MM.1S (cell line): ENCODE results near the gene CDRT15.
"Not testable (repeated sequence)": the region's sequence is repeated elsewhere in the genome, so short reads cannot be mapped to it uniquely, and the experiment has no call there.

Experiments used
- DNase-seq: peaks from one replicate; pipeline ENCODE4 v3.0.0-alpha.2; 2015
- H2AFZ ChIP-seq: fragments of 300-600 bp; sonication (generic); 2 replicates; pipeline ENCODE4 v1.6.0; 2016; ENCODE audit warnings: antibody characterized with exemption, low read length
- H3F3A ChIP-seq: fragments of 300-600 bp; sonication (generic); 2 replicates; pipeline ENCODE4 v1.6.1; 2016; ENCODE audit warnings: mild to moderate bottlenecking, antibody characterized with exemption, low read length, moderate library complexity, mixed read lengths; ENCODE audit not compliant: insufficient read depth
- H3K27ac ChIP-seq: fragments of 300-600 bp; sonication (generic); 2 replicates; pipeline ENCODE4 v1.5.1; 2016; ENCODE audit warnings: mild to moderate bottlenecking, low read length
- H3K27me3 ChIP-seq: fragments of 300-600 bp; sonication (generic); replicated peaks from 2 replicates; pipeline ENCODE4 v1.6.0; 2016; ENCODE audit warnings: low read length; ENCODE audit not compliant: insufficient read depth
- H3K36me3 ChIP-seq: fragments of 300-600 bp; sonication (generic); replicated peaks from 2 replicates; pipeline ENCODE4 v1.6.1; 2016; ENCODE audit warnings: mild to moderate bottlenecking, low read length, mixed read lengths; ENCODE audit not compliant: insufficient read depth
- H3K4me1 ChIP-seq: fragments of 300-600 bp; sonication (generic); 2 replicates; pipeline ENCODE4 v1.6.1; 2016; ENCODE audit warnings: low read length, mixed read lengths
- H3K4me2 ChIP-seq: fragments of 300-600 bp; sonication (generic); 2 replicates; pipeline ENCODE4 v1.6.0; 2016; ENCODE audit warnings: low read depth, low read length
- H3K4me3 ChIP-seq: fragments of 300-600 bp; sonication (generic); 2 replicates; pipeline ENCODE4 v1.5.1; 2016; ENCODE audit warnings: low read length, mixed read lengths
- H3K79me2 ChIP-seq: fragments of 300-600 bp; sonication (generic); 2 replicates; pipeline ENCODE4 v1.6.1; 2016; ENCODE audit warnings: mixed run types, low read length, mixed read lengths
- H3K9ac ChIP-seq: fragments of 300-600 bp; sonication (generic); 2 replicates; pipeline ENCODE4 v1.6.1; 2016; ENCODE audit warnings: low read length, mixed read lengths
- H3K9me2 ChIP-seq: fragments of 300-600 bp; sonication (generic); replicated peaks from 2 replicates; pipeline ENCODE4 v1.6.1; 2016; ENCODE audit warnings: mild to moderate bottlenecking, low read length, mixed read lengths; ENCODE audit not compliant: insufficient read depth
- H3K9me3 ChIP-seq: fragments of 300-600 bp; sonication (generic); replicated peaks from 2 replicates; pipeline ENCODE4 v1.6.1; 2016; ENCODE audit warnings: mild to moderate bottlenecking, low read length, mixed read lengths; ENCODE audit not compliant: insufficient read depth
- H4K20me1 ChIP-seq: fragments of 300-600 bp; sonication (generic); 2 replicates; pipeline ENCODE4 v1.6.1; 2016; ENCODE audit warnings: mild to moderate bottlenecking, low read length, moderate library complexity, mixed read lengths; ENCODE audit not compliant: insufficient read depth

Gene CDRT15

GRCh38 chr17:14191469-14191868, 45.2 kb downstream of the CDRT15 start:
- not testable (repeated sequence) for H3K27ac ChIP-seq, H3K9me2 ChIP-seq, H3K79me2 ChIP-seq, H3K4me1 ChIP-seq, H3K9ac ChIP-seq, DNase-seq, H3K4me3 ChIP-seq, H3F3A ChIP-seq, H3K4me2 ChIP-seq, H3K27me3 ChIP-seq, H2AFZ ChIP-seq, H4K20me1 ChIP-seq, H3K36me3 ChIP-seq, H3K9me3 ChIP-seq

- not testable (repeated sequence) for H2AFZ ChIP-seq, H3K9me2 ChIP-seq, H4K20me1 ChIP-seq, H3K9me3 ChIP-seq, DNase-seq, H3K27me3 ChIP-seq, H3K4me2 ChIP-seq, H3K36me3 ChIP-seq, H3K27ac ChIP-seq, H3K4me1 ChIP-seq, H3F3A ChIP-seq, H3K79me2 ChIP-seq, H3K9ac ChIP-seq, H3K4me3 ChIP-seq
Observed at GRCh38 chr17:14190774-14191173, 45.9 kb downstream of the CDRT15 start.

- H3K27me3 ChIP-seq, H3K36me3 ChIP-seq, H3K9me2 ChIP-seq, H3K9me3 ChIP-seq, H3F3A ChIP-seq, H3K27ac ChIP-seq, H3K79me2 ChIP-seq, H2AFZ ChIP-seq, DNase-seq, H3K4me1 ChIP-seq, H3K9ac ChIP-seq, H3K4me2 ChIP-seq, H3K4me3 ChIP-seq, H4K20me1 ChIP-seq: not testable (repeated sequence)
Observed at GRCh38 chr17:14186443-14186842, 50.2 kb downstream of the CDRT15 start.
